Measurements from ENCODE around the gene C1orf87. TPM values are rescaled to one million over a fixed set of nuclear protein-coding genes. Genes with fewer than 3 reads are reported as not detected.
"Not testable (repeated sequence)": the region's sequence is repeated elsewhere in the genome, so short reads cannot be mapped to it uniquely, and the experiment has no call there.

The C1orf87 gene
- total RNA-seq, 1 experiment from 2014 or later, result not detected

GRCh38 chr1:59978026-59978425, 95.5 kb downstream of the C1orf87 start:
- H3K27me3 ChIP-seq, result no peaks in the 10 kb centered on the region
- no peaks in the 10 kb centered on the region for H3K9me3 ChIP-seq
- no peak for DNase-seq
- no peaks in the 10 kb centered on the region for H3K36me3 ChIP-seq
- H3K4me3 ChIP-seq, result no peak overlapping the region

- H3K36me3 ChIP-seq, result no peaks in the 10 kb centered on the region
- H3K9me3 ChIP-seq, result no peaks in the 10 kb centered on the region
- H3K4me3 ChIP-seq, result no peak overlapping the region
- H3K27me3 ChIP-seq, result peaks cover 4% of the 10 kb centered on the region; the same call in 1 of the 2 replicates
- no peak for DNase-seq
These were observed 96.5 kb downstream of the C1orf87 start for GRCh38 chr1:59977075-59977410.

GRCh38 chr1:59976194-59977074, 97.1 kb downstream of the C1orf87 start:
- Histone ChIP-seq H3K4me3 (no peak overlapping the region), H3K27me3 (peaks cover 4% of the 10 kb centered on the region; the same call in 1 of the 2 replicates), H3K9me3 (no peaks in the 10 kb centered on the region), H3K36me3 (no peaks in the 10 kb centered on the region)
- peak; percentile 28 for DNase-seq

- no peak for DNase-seq
- peaks cover 6% of the 10 kb centered on the region; the same call in 1 of the 2 replicates for H3K27me3 ChIP-seq
- H3K36me3 ChIP-seq, result no peaks in the 10 kb centered on the region
- H3K9me3 ChIP-seq, result no peaks in the 10 kb centered on the region
- H3K4me3 ChIP-seq, result no peak overlapping the region
These were observed 99.9 kb downstream of the C1orf87 start for GRCh38 chr1:59973719-59974118.

GRCh38 chr1:59972216-59972927, 101.2 kb downstream of the C1orf87 start:
- Histone ChIP-seq H3K4me3 (no peak overlapping the region), H3K27me3 (peaks cover 6% of the 10 kb centered on the region; the same call in 1 of the 2 replicates), H3K9me3 (no peaks in the 10 kb centered on the region), H3K36me3 (no peaks in the 10 kb centered on the region)
- DNase-seq, result no peak

- Histone ChIP-seq H3K27me3 (peaks cover 6% of the 10 kb centered on the region; the same call in 1 of the 2 replicates), H3K4me3 (no peak overlapping the region), H3K9me3 (no peaks in the 10 kb centered on the region), H3K36me3 (no peaks in the 10 kb centered on the region)
- peak; percentile 45 for DNase-seq
These were observed 102.1 kb downstream of the C1orf87 start for GRCh38 chr1:59971464-59971911.

GRCh38 chr1:59969542-59970175, 103.9 kb downstream of the C1orf87 start:
- not testable (repeated sequence) for H3K4me3 ChIP-seq, H3K36me3 ChIP-seq, DNase-seq, H3K9me3 ChIP-seq
- peaks cover 11% of the 10 kb centered on the region; the same call in 1 of the 2 replicates for H3K27me3 ChIP-seq

GRCh38 chr1:59968746-59969145, 104.8 kb downstream of the C1orf87 start:
- H3K36me3 ChIP-seq, DNase-seq, H3K9me3 ChIP-seq, H3K4me3 ChIP-seq: not testable (repeated sequence)
- H3K27me3 ChIP-seq, result peaks cover 12% of the 10 kb centered on the region; the same call in 1 of the 2 replicates

- Histone ChIP-seq H3K36me3 (no peaks in the 10 kb centered on the region), H3K9me3 (no peaks in the 10 kb centered on the region), H3K27me3 (peaks cover 12% of the 10 kb centered on the region; the same call in 1 of the 2 replicates), H3K4me3 (no peak overlapping the region)
- DNase-seq, result no peak
These were observed 105.8 kb downstream of the C1orf87 start for GRCh38 chr1:59967780-59968179.

- peak; percentile 35 for DNase-seq
- H3K36me3 ChIP-seq, result no peaks in the 10 kb centered on the region
- no peak overlapping the region for H3K4me3 ChIP-seq
- peaks cover 9% of the 10 kb centered on the region; the same call in 1 of the 2 replicates for H3K27me3 ChIP-seq
- no peaks in the 10 kb centered on the region for H3K9me3 ChIP-seq
These were observed 106.4 kb downstream of the C1orf87 start for GRCh38 chr1:59967141-59967697.

- no peak for DNase-seq
- no peaks in the 10 kb centered on the region for H3K36me3 ChIP-seq
- no peaks in the 10 kb centered on the region for H3K9me3 ChIP-seq
These were observed 121.5 kb downstream of the C1orf87 start for GRCh38 chr1:59952065-59952464.

GRCh38 chr1:59949648-59950047, 123.9 kb downstream of the C1orf87 start:
- DNase-seq, result no peak
- no peaks in the 10 kb centered on the region for H3K9me3 ChIP-seq
- no peaks in the 10 kb centered on the region for H3K36me3 ChIP-seq
- H3K27me3 ChIP-seq, result no peaks in the 10 kb centered on the region
- no peak overlapping the region for H3K4me3 ChIP-seq

More at GRCh38 chr1:59952065-59952464, 121.5 kb downstream of the C1orf87 start:
- H3K4me3 ChIP-seq, result no peak overlapping the region
- no peaks in the 10 kb centered on the region for H3K27me3 ChIP-seq

- DNase-seq, result no peak
These were observed 124.6 kb downstream of the C1orf87 start for GRCh38 chr1:59948990-59949389.

GRCh38 chr1:59947047-59947938, 126.3 kb downstream of the C1orf87 start:
- peak; percentile 34 for DNase-seq
- Histone ChIP-seq H3K9me3 (no peaks in the 10 kb centered on the region), H3K4me3 (no peak overlapping the region), H3K27me3 (no peaks in the 10 kb centered on the region), H3K36me3 (no peaks in the 10 kb centered on the region)

More at GRCh38 chr1:59948990-59949389, 124.6 kb downstream of the C1orf87 start:
- Histone ChIP-seq H3K36me3 (no peaks in the 10 kb centered on the region), H3K4me3 (no peak overlapping the region), H3K9me3 (no peaks in the 10 kb centered on the region), H3K27me3 (no peaks in the 10 kb centered on the region)

GRCh38 chr1:59945790-59946189, 127.8 kb downstream of the C1orf87 start:
- DNase-seq, result no peak
- Histone ChIP-seq H3K4me3 (no peak overlapping the region), H3K27me3 (no peaks in the 10 kb centered on the region), H3K36me3 (no peaks in the 10 kb centered on the region), H3K9me3 (no peaks in the 10 kb centered on the region)
